GM19372 (cell line): Measurements from ENCODE around the gene TAF12.
"Not testable (repeated sequence)": the region's sequence is repeated elsewhere in the genome, so short reads cannot be mapped to it uniquely, and the experiment has no call there.

Experiments used
- ATAC-seq: cut with Tn5 transposase; IDR thresholded peaks from one replicate; pipeline ENCODE4 v1.9.1; 2021; ENCODE audit warnings: mild to moderate bottlenecking, low read depth, moderate library complexity; ENCODE audit not compliant: unreplicated experiment

Gene TAF12, protein sequence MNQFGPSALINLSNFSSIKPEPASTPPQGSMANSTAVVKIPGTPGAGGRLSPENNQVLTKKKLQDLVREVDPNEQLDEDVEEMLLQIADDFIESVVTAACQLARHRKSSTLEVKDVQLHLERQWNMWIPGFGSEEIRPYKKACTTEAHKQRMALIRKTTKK

DNA sequence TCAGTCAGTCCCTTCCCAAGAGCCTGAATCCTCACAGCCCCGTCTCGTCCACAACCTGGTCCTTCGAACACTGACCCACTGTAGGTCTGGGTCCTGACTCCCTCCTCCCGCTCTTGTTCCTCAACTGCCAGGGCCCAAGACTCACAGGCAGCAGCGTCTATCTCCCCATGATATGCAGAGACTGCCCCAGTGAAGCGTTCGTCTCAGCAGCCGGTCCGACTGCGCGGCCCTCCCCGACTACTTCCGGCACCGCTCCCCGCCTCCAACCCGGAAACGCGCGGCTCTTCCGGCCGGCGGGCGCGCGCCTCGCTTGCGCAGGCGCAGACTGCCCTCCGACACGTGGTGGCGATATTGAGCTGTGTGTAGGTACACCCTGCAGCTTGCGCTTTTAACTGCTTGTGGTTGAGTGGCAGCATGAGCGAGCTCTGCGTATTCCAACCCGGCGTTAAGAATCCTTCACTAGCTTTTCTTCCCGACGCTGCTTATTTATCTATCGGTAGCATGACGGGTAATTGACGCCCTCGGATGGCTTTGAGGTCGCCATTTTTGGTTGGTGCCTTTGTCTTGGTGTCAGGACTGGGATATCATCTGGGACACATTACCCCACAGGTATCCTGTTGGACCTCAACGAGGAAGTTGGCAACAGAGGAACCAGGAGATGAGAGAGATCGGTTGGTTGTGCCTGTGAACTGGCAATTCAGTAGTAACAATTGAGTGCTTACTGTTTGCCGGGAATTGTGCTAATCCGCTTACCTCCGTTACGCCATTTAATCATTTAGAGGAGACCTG lies at the start of gene TAF12:
TSS of gene TAF12 (minus strand) at position 221 of the 789 bp plus-strand sequence. CDS start 20,986 bp downstream, outside the sequence.
- peak; percentile 78 for ATAC-seq

DNA sequence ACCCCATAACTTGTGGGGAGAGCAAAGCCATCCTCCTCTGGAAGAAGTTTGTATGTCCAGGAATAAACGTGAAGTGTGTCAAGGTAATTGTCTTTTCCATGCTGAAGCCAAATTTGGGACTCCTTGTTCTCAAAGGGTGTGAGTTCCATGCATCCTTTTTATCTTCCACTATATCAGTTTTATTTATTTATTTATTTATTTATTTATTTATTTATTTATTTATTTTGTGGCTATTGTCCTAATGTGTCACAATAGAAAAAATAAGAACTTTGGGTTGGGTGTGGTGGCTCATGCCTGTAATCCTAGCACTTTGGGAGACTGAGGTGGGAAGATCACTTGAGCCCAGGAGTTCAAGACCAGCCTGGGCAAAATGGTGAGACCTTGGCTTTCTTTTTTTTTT lies 48.8 kb upstream of the TAF12 start:
- not testable (repeated sequence) for ATAC-seq

- ATAC-seq = no peak
Observed at GRCh38 chr1:28684937-28685336, 42.1 kb upstream of the TAF12 start.

GRCh38 chr1:28682840-28683239 lies 40.0 kb upstream of the TAF12 start:
- ATAC-seq = no peak

DNA sequence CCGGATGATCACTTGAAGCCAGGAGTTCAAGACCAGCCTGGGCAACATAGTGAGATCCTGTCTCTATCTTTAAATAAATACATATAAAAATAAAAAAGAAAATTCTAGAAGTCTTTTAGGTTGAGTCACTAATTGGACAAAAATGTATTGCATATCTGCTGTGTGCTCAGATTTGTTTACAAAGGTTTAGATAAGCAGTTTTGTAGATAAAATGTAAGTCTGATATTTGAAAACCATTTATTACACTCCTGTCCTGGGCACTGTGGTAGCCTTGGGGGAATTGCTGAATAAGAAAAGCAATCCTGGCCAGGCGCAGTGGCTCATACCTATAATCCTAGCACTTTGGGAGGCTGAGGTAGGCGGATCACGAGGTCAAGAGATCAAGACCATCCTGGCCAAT lies 37.3 kb upstream of the TAF12 start:
- no peak for ATAC-seq

DNA sequence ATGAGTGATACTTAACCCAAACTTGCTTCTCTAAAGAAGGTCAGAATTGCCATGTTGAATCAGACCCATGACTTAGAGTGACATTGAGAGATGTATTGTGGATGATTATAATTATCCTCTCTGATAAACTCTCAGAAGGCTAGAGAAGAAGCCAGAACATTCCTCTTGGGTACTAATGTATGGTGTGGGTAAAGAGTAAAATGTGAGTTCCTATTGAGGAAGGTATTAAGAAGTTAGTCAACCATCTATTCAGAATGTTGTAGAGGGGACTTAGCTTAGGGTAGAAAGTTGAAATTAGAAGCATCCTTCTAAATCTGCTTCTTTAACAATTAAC lies 33.0 kb upstream of the TAF12 start:
- ATAC-seq = no peak

GRCh38 chr1:28672971-28673370 lies 30.1 kb upstream of the TAF12 start:
- not testable (repeated sequence) for ATAC-seq

DNA sequence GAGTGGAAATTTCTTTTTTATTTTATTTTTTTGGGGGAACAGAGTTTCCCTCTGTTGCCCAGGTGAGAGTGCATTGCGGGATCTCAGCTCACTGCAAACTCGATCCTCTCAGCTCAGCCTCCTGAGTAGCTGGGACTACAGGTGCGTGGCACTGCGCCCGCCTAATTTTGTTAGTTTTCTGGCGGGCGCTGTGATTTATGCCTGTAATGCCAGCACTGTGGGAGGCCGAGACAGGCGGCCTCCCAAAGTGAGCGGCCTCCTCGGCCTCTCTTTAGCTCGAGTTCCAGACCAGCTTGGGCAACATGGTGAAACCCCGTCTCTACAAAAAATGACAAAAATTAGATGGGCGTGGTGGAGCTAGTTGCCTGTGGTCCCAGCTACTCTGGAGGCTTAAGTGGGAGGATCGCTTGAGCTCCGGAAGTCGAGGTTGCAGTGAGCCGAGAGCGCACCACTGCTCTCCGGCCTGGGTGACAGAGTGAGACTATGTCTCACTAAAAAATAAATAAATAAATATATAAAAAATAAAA lies 28.4 kb upstream of the TAF12 start:
- ATAC-seq = no peak

GRCh38 chr1:28668956-28669723 lies 26.3 kb upstream of the TAF12 start:
- peak; percentile 58 for ATAC-seq

DNA sequence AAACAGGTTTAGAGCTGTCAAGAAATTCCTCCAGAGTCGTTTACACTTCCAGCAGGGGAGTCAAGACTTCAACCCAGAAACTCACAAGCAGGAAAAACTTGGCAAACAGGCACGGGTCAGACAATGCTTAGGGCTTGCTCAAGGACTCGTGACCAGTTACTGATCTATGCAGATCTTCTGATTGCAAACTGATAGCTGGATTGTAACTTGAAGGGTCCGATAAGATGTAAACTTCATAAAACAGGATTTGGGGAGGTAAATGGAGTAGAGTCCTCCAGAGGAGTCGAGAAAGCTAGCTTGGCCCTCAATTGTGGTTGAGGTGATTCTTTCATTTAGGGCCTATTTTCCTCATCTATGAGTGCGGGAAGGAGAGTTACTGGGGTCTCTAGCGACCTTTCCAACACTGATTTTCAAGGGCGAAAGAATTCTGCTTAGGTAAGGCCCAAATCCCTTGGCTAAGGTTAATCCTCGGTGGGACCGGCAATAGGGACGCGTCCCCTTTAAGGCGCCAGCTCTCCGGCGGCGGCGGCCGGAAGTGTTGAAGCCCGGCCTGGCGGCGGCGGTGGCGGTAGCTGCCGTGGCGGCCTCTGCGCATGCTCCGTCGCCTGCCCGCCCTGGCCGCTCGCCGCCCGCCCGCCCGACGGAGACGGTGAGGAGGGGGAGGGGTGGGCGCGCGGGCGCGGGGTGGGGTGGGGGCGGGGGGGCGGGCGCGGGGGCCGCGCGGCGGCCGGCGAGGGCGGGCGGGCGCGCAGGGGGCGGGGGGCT lies 25.5 kb upstream of the TAF12 start, which contains the start of gene GMEB1:
TSS of gene GMEB1 (plus strand) at position 594 of the 765 bp plus-strand sequence. CDS start 14,829 bp downstream, outside the sequence.
- peak; percentile 82 for ATAC-seq

DNA sequence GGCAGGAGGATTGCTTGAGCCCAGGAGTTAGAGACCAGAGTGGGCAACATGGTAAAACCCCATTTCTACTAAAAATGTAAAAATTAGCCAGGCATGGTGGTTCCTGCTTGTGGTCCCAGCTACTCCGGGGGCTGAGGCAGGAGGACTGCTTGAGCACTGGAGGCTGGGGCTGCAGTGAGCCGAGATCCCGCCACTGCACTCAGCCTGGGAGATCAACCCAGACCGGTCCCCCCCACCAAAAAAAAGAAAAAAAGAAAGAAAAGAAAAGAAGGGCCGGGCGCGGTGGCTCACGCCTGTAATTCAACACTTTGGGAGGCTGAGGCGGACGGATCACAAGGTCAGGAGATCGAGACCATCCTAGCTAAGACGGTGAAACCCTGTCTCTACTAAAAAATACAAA lies 23.9 kb upstream of the TAF12 start:
- ATAC-seq = no peak

GRCh38 chr1:28663871-28664470 lies 21.1 kb upstream of the TAF12 start:
- no peak for ATAC-seq

DNA sequence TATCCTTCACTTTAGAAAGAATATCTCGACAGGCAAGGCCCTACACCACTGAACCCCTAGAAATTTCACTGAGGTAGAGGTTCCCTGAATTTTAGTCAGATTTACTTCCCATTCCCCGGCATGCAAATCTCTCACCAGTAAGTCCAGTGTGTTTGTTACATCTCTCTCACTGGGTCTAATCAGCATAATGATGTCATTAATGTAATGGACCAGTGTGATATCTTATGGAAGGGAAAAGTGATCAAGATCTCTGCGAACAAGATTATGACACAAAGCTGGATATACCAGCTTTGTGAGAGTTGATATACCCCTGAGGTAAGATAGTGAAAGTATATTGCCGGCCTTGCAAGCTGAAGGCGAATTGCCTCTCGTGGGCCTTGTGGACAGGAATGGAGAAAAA lies 13.5 kb upstream of the TAF12 start:
- ATAC-seq = no peak

DNA sequence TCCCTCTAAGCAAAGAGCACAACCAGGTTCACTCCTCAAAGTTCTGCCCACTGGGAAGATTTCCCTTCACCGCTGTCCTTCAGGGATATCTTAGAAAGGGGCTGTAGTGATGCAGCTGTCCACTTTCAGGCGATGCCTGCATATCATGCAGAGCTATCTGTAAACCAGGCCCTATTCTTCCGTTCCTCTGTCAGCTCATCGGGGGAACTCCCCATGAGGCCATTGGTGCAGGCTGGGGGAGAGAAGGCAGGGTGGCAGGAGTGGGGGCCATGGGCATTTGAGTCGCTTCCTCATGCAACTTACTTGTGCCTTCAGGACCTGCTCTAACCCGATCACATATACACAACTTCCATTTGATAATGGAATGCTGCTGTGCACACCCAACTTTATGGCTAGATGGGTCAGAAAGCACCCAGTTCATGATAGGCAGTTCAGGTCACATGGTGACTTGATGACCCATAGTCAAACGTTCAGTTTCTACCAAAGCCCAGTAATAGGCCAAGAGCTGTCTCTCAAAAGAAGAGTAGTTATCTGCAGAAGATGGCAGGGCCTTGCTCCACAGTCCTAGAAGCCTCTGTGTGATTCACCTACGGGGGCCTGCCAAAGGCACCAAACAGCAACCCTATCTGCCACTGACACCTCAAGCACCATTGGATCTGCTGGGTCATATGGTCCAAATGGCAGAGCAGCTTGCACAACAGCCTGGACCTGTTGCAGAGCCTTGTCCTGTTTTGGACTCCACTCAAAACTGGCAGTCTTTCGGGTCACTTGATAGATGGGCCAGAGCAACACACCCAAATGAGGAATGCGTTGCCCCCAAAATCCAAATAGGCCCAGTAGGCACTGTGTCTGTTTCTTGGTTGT lies 12.8 kb upstream of the TAF12 start:
- ATAC-seq = not testable (repeated sequence)

- ATAC-seq = not testable (repeated sequence)
Observed at GRCh38 chr1:28653870-28654269, 11.0 kb upstream of the TAF12 start.

DNA sequence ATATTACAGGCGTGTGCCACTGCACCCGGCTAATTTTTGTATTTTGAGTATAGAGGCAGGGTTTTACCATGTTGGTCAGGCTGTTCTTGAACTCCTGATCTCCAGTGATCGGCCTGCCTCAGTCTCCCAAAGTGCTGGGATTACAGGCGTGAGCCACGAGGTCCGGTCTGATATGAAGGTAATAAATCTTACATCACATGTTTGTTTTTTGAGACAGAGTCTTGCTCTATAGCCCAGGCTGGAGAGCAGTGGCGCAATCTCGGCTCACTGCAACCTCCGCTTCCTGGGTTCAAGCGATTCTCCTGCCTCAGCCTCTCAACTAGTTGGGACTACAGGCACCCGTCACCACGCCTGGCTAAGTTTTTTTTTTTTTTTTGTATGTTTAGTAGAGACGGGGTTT lies 10.2 kb upstream of the TAF12 start:
- not testable (repeated sequence) for ATAC-seq

- peak; percentile 74 for ATAC-seq
Observed at GRCh38 chr1:28648474-28649198, 5.8 kb upstream of the TAF12 start, which contains the start of gene RNU11. Gene RNU11, plus strand, starts transcription at chr1:28648600.

GRCh38 chr1:28648008-28648473 lies 5.2 kb upstream of the TAF12 start:
- peak; percentile 47 for ATAC-seq
